ENCODE measurements around the gene CCNO. TPM values are rescaled to one million over a fixed set of nuclear protein-coding genes. Genes with fewer than 3 reads are reported as not detected.

The CCNO gene
- total RNA-seq, 1 donor from 2014 or later, result not detected

DNA sequence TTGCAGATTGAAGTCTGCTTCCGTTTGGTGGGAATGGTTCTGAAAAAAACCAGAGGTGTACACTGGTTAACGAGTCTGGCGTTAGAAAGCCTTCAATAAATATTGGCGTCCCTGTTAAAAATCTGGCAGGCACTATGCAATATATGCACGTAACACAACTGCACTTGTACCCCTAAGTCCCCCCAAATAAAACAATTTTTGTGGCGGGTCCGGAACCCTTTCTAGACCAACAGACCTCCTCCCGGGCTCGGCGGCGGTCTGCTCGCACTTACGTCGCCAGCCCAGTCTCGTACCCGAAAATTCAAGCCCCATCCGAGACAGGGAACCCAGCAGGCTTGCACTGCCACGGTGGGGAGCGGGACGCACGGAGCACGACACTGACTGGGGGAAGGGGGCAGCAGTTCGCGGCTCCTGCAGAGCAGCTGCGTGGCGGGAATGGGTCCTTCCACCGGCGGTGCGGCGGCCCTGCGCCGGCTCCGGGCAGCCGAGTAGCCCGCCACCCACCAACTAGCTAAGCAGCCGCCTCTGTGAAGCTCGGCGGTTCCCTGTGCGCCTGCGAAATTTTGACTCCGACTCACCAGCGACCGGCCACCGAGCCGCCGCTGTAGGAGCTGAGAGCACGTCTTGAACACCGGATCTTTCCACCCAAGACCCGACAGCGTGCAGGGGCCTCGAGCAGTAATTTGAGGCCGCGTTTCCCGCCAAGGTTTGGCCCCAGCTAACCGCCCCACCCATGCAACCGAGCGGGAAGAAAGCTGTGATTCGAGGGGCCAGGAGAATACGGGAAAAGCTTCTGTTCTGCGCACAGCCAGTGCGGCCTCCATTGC lies 10.2 kb downstream of the CCNO start:
- no peak for DNase-seq (ENCODE audit: low read depth in 2 of 2)

DNA sequence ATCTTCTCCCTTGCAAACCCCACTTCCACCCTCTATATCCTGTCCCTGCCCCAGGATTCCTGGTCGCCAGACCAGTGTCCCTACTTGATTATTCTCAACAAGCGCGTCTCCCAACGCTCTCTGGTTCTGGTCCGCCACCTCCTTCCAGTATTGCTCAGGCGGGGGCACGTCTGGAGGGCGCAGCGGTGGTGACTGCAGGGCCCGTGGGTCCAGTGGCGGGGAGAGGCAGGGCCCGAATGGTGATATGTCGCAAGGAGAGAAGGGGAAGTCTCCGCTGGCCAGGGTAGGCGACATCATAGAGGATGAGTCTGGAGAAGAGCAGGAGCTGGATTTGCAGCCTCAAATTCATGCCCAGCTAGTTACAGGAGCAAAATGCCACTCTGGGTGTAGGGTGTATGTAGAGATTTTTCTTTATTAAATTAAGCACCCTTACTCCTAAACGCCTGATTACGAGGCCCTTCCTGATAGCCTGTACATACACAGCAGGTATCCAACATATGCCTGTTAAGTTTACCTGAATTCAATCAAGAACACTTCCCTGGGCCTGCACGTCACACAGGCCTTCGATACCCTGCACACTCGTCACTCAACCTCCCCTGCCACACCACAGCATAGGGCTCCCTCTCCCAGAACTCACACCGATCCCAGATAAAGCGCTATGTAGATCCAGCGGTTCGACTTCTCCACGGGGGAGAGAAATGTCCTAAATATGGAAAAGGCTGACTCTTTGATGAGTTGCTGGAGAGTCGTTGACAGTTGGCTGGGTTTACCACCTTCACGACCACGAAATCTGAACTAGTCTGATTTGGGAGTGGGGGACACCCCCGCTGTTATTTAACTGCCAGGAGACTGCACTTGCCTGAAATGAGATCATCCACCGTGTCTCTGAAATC lies 11.1 kb downstream of the CCNO start:
- DNase-seq (ENCODE audit: low read depth in 2 of 2), result no peak

DNA sequence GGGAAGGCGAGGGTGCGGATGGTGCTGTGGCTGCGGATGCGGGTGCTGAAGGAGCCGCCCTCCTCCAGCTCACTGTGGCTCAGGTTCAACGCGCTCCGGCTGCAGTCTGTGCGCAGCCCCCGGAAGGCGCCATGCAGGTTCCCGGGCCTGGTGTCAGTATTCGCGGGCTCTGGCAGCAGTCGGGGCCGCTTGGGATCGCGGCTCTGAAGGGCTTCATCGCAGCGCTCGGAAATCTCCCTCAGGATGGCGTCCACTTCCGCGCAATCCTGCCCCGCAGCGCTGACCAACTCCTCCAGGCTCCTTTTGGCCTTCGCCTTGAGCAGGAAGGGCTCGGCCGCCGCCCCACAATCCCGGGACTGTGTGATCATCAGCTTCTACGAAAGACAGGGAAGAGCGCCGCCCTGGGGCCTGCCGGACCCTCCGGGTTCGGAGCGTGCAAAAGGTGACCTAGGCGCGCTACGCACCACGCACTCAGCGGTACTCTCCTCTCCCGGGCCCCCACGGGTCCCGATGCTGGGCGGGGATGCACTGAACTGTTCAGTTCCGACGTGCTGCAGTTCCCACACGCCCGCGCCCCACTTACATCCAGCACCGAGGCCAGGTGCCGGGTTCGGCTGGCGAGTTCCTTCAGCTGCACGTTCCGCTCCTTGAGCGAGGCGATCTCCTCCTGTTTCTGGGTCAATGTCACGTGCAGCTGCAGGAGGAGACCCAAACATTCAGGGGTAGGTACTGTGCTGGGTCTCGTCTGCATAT lies 12.8 kb downstream of the CCNO start:
- DNase-seq (ENCODE audit: low read depth in 2 of 2), result peak in 1 of 2 donors; percentile 35

DNA sequence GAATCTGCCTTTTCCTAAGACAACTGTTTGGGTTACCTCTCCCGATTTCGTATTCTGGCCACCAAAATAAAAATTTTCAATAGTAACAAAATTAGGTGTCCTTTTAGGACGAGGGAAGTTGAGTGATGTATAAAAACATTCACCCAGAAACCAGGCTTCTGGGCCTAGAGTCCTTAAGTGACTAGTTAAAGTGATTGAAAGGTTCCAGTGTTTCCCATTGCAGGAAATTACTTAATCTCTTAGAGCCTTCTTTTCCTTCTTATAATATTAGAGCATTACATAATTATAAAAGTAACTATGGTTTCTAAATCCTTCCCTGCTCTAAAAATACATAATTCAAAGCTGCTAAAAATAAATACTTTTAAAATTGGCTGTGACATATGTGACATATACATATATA lies 13.6 kb downstream of the CCNO start:
- no peak for DNase-seq (ENCODE audit: low read depth in 2 of 2)

DNA sequence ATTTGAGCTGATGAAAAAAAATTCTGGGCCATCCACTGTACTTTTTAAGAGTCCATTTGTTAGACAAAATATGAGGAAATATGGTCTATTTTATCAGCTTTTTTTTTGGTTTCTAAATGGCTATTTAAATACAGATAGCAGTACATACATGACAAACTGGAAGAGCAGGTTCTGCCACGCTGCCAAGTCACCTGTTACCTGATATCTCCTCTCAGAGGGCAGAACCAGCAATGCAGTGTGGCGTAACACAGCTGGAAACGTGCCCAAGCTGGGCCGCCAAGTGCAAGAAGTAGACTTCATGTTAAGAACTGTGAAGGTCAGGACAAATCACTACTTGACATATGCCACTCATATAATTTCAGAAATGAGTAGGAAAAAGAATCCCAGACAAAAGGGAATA lies 14.4 kb downstream of the CCNO start:
- DNase-seq (ENCODE audit: low read depth in 2 of 2), result no peak

DNA sequence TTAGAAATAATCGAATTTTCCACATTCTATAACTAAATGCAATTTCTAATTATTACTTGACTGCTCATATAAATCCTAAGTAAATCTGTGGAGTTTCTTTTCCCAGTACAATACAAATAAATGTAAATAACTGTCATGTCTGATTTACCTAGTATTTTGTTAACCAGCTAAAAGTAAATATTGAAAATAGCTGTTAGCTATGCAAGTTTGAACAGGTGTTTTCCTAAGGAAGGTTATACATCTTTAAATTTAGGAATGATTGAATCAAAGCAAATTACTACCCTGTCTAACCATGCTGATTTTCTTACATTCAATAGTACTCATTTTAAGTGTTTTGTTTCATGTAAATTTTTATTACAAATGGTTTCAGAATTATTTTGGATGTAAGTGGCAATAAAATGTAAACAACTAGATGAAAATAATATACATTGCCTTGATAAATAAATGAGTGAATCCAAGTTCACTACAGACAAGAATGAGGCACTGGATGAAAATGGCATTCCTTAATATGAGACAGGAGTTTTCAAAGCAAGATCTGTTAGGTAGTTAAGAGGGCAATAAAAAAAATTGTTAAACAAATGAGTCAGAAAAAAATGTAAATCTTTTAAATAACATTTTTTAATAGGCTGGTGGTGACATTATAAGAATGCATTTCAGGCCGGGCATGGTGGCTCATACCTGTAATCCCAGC lies 22.1 kb downstream of the CCNO start:
- DNase-seq (ENCODE audit: low read depth in 2 of 2), result no peak

DNA sequence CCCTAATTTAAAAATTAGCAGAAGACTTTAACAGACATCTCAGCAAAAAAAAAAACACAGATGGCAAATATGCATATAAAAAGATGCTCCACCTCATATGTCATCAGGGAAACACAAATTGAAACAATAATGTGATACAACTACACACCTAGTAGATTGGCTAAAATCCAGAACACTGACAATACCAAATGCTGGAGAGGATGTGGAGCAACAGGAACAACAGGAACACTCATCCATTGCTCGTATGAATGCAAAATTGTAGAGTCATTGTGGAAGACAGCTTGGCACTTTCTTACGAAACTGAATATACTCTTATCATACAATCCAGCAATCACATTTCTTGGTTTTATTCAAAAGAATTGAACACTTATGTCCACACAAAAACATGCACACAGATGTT lies 28.4 kb downstream of the CCNO start:
- peak in 1 of 2 donors; percentile 31 for DNase-seq (ENCODE audit: low read depth in 2 of 2)

DNA sequence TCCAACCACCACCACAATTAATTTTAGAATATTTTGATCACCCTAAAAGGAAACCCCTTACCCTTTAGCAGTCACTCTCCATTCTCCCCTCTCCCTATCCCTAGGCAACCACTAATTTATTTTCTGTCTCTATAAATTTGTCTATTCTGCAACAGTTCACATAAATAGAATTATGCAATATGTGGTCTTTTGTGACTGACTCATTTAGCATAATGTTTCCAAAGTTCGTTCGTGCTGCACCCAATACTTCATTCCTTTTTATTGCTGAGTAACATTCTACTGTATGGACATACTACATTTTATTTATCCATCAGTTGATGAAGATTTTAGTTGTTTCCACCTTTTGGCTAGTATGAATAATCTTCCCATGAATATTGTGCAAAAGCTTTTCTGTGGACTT lies 42.2 kb downstream of the CCNO start:
- DNase-seq (ENCODE audit: low read depth in 2 of 2), result no peak

DNA sequence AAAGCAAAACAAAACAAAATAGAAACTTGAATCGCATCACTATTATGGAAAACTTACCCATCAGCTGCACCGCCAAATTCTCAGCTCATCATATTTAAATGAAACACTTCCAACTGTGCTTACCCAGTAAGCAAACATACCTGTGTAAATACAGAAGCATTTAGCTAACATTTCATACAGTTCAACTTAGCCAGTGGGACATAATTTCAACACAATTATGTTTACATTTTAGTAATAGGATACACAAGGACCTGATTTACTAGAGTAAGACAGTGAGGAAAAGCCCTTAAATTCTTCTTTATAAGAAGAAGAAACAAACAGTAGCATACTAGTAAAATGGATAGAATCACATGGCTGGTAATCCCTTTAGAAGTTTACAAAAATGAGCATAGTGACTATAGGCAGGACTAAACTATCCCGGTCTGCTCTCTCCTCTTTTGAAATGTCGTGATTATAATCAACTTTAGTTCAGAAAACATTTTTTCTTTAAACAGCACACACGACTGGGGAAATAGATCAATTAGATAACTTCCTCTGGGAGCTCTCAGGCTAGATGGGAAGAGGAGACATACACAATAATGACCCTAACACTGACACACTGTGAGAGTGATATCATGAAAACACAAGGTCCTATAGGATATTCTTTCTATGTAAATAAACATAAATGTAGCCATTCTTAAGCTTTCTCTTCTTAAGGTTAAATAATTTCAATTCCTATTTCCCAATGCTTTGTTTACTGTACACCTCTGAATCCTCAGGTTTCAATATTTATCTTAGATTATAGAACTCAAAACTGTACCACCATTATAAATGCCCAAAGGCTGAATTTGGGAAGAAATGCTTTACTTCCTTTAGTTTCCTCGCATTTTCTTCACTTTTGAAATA lies 44.5 kb downstream of the CCNO start:
- no peak for DNase-seq (ENCODE audit: low read depth in 2 of 2)

DNA sequence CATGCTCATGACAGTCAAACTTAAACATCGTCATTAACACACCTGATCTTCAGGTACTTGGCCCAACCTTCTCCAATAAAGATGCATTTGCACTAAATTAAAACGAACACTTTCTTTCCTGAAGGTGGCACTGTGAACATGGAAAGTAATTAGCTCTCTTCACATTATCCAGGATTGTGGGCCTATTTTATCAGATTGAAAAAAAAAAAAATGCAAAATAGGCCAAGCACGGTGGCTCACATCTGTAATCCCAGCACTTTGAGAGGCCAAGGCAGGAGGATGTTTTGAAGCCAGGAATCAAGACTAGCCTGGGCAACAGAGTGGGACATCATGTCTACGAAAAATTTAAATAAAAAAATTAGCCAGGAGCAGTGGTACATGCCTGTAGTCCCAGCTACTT lies 46.0 kb downstream of the CCNO start:
- peak; percentile 34 to 51 for DNase-seq (ENCODE audit: low read depth in 2 of 2)

Other genes with a start within 250 kb of the CCNO start
- 141 and 157 TPM in 2 replicates for gene ESM1, start 248.0 kb downstream of the CCNO start, total RNA-seq
- gene GZMK, start 209.4 kb downstream of the CCNO start, total RNA-seq, result not detected in 2 replicates
- gene GZMA, start 131.0 kb downstream of the CCNO start, total RNA-seq, result 0.22 TPM in 1 of 2 replicates, not detected in the other
- gene GPX8, start 73.4 kb downstream of the CCNO start, total RNA-seq, result 2.0 and 22.2 TPM in 2 replicates
- under 0.01 TPM in 2 replicates for gene CDC20B, start 60.4 kb downstream of the CCNO start, total RNA-seq
- gene MCIDAS, start 6.3 kb downstream of the CCNO start, total RNA-seq, result not detected in 2 replicates
- 15.5 and 16.5 TPM in 2 replicates for gene DHX29, start 74.1 kb upstream of the CCNO start, total RNA-seq
- 39.2 and 46.2 TPM in 2 replicates for gene MTREX, start 74.4 kb upstream of the CCNO start, total RNA-seq